Stimulated activated CD4-positive, alpha-beta T cell treated with anti-CD3 and anti-CD28 coated beads, Interleukin-12 subunit alpha, Interleukin-12 subunit beta, amount 100 ng/mL, for 24 hours (primary cell): ENCODE results near the gene WDR59.
"Not testable (repeated sequence)": the region's sequence is repeated elsewhere in the genome, so short reads cannot be mapped to it uniquely, and the experiment has no call there.

Experiments used
- DNase-seq, 2 experiments: peaks; one replicate each; pipeline ENCODE4 v3.0.0-alpha.2; 2020; ENCODE audit warnings: low read depth in 2 of 2

WDR59 gene

GRCh38 chr16:74984529-74985296 lies at the start of gene WDR59:
WDR59 (minus strand) TSS chr16:74985123; CDS start chr16:74985017, 106 bp downstream.
- DNase-seq, result peak; percentile 96 to 99

GRCh38 chr16:75032655-75033054 lies 47.7 kb upstream of the WDR59 start:
- no peak for DNase-seq

GRCh38 chr16:75029854-75030253 lies 44.9 kb upstream of the WDR59 start:
- no peak for DNase-seq

DNA sequence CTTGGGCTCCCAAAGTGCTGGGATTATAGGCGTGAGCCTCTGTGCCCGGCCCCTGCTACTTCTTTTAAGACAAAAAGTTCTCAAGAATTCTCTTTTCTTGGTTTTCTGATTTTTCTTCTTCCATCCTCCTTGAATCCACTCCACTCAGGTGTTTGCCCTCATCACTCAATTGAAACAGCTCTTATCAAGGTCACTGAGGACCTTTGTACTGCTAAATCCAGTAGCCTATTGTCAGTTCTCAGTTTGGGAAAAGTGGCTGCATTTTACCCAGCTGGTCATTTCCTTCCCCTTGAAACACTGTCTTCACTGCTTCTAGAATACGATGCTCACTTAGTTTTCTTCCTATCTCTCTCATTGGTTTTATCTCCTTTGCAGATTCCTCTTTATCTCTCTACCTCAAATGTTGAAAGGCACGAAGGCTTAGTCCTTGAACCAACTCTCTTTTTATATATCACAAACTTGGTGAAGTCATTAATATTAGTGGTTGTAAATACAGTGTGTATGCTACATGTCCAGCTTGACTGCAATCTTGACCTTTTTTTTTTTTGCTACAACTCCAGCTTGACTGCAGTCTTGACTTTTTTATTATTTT lies 43.7 kb upstream of the WDR59 start:
- DNase-seq, result no peak

DNA sequence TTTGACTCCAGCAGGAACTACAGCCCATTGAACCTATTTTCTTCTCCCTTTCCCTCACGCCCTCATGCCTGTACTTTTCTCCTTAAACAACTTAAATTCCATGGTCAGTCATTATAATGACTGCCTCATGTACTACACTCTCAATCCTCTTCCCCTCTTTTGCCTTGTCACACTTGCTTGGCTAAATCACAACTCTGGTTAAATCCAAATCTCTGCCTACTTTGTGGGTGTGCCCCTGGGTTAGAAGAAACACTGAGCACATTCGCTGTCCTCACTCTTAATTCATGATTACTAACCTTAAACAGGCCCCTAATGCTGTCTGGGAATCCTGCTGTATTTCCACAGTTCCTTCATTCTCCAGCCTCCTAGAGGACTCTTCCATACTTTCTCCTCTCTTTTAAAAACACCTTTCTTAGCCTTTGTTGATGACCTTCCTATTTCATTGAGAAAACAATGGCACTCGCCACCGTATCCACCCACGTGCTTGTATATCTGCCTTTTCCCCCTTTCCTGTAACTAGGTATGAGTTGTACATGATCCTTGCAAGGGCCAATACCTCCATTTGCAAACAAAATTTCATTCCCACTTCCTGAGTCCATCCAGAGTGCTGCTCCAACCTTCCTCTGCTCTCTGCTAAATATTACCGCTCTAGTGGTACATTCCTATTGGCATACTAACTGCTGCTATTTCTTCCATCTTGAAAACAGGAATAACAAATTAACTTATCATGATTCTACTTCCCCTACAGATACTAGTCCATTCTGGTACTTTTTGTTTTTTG lies 42.8 kb upstream of the WDR59 start:
- no peak for DNase-seq

GRCh38 chr16:75026892-75027391 lies 42.0 kb upstream of the WDR59 start:
- no peak for DNase-seq

- not testable (repeated sequence) for DNase-seq
Measured at GRCh38 chr16:75026239-75026891, 41.4 kb upstream of the WDR59 start.

- no peak for DNase-seq
Measured at GRCh38 chr16:75025761-75026160, 40.8 kb upstream of the WDR59 start.

DNA sequence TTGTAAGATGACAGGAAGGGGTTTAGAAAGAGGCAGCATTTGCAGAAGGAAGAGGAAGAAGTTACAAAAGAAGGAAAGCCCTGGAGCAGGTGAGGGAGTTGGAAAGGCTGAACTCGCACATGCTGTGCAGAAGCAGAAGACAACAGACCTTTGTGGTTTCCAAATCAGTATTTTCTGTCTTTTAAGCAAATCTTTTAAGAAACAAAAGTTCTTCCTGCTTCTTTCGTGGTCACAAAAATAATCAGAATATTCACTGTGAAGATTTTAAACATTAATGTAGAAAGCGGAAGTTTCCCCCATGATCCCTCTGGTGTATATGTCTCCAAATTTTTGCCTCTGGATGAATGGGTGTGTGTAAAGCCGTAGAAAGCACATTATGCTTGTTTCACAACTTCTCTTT lies 39.7 kb upstream of the WDR59 start:
- DNase-seq, result no peak

DNA sequence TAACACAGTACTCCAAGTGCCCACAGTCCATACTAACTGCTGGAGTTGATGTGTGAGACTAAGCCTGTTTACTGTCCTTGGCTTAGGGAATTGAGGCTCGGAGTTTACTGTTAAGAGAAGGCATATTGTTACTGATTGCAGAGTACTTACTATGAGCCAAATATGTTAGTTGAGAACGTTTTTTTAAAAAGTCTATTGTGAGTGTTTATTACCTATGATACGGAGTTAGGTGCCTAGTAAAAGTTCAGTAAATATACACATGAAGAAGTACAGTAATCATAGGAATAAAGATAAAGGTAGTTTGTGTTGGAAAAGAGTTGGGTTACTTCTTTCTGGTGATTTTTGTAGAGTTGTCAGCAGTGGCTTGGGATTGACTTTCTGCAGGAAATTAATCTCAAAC lies 39.3 kb upstream of the WDR59 start:
- no peak for DNase-seq

DNA sequence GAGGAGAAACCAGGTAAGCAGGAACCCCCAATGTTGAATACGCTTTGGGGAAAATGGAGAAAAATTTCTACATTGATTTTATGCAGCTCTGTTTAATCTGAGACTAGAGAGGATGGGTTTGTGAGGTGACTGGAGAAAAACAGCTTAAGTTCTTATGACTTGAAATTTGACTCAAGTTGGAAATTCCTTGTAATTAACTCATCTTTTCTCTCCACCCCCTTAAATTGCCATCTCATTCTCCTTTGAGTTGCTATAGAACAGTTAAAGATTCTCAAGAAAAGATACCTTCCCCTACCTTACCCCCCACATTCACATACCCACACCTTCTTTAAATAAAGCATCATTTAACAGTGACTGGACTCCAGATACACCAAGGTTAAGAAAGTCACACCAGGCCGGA lies 38.1 kb upstream of the WDR59 start:
- no peak for DNase-seq

- DNase-seq, result no peak
Measured at GRCh38 chr16:75022567-75022966, 37.6 kb upstream of the WDR59 start.

DNA sequence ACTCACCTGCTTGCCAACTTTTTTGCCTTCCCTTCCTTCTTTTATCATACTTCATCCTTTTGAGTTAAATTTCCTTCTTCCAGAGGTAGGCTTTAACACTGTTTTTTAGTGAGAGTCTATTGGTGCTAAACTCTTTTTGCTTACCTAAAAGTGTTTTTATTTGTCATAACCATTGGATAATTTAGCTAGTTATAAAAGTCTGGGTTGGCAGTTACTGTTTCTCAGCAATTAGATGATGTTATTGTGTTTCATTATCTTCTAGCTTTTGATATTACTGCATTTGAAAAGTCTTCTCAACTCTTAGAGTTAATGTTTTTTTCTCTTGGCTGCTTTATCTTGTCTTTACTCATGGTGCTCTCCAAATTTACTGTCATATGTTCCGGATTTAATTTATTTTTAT lies 36.5 kb upstream of the WDR59 start:
- no peak for DNase-seq

DNA sequence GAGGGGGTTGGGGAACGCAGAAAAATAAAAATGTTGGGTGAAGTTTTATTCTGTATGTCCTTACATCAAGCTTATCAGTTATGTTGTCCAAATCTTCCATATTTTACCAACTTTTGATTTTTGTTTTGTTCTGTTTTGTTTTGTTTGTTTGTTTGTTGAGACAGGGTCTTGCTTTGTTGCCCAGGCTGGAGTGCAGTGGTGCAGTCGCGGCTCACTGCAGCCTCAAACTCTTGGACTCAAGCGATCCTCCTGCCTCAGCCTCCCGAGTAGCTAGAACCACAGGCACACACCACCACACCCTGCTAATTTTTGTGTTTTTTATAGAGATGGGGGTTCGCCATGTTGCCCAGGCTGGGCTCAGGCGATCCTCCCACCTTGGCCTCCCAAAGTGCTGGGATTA lies 34.7 kb upstream of the WDR59 start:
- DNase-seq, result no peak

GRCh38 chr16:75019007-75019406 lies 34.1 kb upstream of the WDR59 start:
- DNase-seq, result no peak

DNA sequence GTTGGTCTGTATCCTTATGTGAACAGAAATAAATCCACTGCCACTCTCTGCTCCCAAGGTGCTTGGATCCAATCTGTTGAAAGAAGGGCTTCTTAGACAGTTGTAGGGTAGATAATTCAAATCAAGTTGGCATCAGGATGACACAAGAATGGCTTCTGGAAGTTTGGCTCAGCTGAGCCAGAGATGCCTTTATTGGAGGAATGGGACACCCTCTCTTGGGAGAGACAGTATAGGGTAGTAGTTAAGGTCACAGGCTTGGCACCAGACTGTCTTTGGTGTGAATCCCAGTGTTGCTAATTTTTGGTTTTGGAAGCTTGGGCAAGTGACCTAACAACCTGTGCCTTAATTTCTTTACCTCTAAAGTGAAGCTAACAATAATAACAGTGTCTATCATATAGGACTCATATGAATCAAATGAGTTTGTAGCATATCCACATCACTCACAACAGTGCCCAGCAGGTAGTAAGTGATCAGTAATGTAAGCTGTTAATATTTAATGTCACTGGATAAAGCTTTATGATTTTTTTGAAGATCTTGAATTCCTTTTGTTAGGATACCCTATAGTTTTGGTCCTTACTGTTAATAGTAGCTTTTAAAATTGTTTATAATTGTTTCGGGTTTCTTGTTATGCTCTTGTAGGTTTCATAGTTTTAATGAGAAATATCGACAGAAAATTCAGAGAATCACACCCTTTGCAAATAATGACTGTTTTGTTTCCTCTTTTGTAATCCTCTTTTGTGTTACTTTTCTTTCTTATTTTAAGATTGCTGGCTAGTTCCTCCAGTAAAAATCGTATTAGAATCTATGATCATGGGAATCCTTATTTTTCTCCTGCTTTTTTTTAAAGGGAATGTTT lies 33.0 kb upstream of the WDR59 start:
- no peak for DNase-seq

DNA sequence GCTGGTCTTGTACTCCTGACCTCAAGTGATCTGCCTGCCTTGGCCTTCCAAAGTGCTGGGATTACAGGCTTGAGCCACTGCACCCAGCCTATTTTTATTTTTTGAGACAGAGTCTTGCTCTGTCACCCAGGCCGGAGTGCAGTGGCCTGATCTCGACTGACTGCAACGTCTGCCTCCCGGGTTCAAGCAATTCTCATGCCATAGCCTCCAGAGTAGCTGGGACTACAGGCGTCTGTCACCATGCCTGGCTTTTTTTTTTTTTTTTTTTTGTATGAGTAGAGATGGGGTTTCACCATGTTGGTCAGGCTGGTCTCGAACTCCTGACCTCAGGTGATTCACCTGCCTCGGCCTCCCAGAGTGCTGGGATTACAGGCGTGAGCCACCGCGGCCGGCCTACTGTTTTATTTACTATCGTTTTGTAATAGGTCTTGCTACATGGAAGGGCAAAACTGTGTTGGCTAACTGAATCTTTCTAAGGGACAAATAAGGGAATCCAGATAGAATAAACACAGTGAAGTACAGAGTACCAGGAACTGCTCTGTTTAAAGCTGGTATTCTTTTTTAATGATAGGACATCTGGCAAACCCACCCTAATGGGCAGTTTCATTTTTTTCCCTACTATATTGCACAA lies 31.6 kb upstream of the WDR59 start:
- not testable (repeated sequence) for DNase-seq

- DNase-seq, result no peak
Measured at GRCh38 chr16:75014318-75014717, 29.4 kb upstream of the WDR59 start.

DNA sequence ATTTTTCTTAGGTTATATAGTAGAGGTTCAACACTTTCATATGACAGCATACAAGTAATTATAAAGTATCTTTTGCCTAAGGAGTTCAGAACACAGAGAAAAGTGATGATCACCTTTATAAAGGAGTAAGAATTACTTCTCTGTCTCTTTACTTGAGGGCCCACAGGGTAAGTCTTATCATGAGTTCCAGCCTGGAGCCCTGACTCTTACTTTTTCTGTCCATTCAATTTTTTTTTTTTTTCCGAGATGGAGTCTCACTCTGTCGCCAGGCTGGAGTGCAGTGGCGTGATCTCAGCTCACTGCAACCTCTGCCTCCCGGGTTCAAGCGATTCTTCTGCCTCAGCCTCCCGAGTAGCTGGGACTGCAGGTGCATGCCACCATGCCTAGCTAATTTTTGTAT lies 28.2 kb upstream of the WDR59 start:
- not testable (repeated sequence) for DNase-seq

DNA sequence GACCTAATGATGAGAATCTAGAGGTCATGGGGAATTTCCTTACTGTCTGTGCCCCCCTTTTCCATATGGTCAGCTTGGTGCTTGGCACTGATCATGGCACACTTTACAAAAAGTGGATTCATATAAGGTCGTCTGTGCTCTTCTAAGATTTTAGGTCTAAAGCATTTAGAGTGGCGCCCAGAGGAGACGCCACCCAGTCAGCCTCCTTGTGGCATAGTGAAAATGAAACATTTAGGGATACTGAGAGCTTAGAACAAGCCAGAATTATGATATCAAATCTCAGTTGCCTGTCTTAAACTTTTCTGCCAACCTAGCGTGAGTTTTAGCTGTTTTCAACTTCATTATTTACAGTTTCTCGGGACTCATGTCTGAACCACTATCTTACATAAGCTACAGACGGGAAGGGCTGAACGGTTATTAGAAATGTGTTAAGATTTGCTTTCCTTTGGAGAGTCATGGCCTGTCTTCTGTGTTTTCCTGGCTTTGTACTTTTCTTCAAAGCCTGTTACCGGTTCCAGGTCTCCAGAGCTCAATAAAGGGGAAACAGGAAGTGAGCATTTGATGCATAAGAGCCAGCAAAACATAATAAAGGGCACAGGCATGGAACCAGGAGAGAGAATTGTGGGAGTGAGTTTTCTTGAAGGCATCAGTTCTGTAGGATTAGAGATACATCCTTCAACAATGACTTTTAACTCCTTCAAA lies 27.6 kb upstream of the WDR59 start:
- no peak for DNase-seq
